HCT116 (cell line): ENCODE results near the gene LINGO1. TPM values are rescaled to one million over a fixed set of nuclear protein-coding genes. Genes with fewer than 3 reads are reported as not detected.

Experiments
- ATAC-seq: fragments of 200-7000 bp; cut with Tn5 transposase; 2 replicates; pipeline ENCODE4 v1.9.1; 2020; ENCODE audit warnings: mild to moderate bottlenecking, moderate library complexity
- BruUV-seq: library from RNA; stranded (reverse); fragments of 400-500 nt; replicated peaks from 2 replicates; lab custom pipeline; 2021; lab: Mats Ljungman, UMichigan
- CTCF ChIA-PET: fragments of 300-600 bp; sonication (Branson Sonifier 250); formaldehyde crosslinking; loops from one replicate; lab custom pipeline; 2021; ENCODE audit warnings: antibody characterized with exemption; lab: Charles Lee
- POLR2A ChIA-PET: fragments of 300-600, 350-600 bp; sonication (Branson Sonifier 250); formaldehyde crosslinking; loops from one replicate; lab custom pipeline; 2021; ENCODE audit warnings: antibody characterized with exemption; lab: Charles Lee
- RAD21 ChIA-PET, 2 experiments: fragments of 300-600 bp; sonication (Branson Sonifier 250); formaldehyde crosslinking; loops; one replicate each; lab custom pipeline; 2023; ENCODE audit warnings: low total read pairs in 2 of 2; ENCODE audit not compliant: uncharacterized antibody in 2 of 2, unreplicated experiment in 2 of 2, low non-redundant PET in 1 of 2; lab: Charles Lee
- DNase-seq: peaks from one replicate; pipeline ENCODE4 v3.0.0-alpha.2; 2010; ENCODE audit warnings: low read depth, low spot score
- H2AFZ ChIP-seq: fragments of 200-600 bp; shearing (Covaris generic), sonication (generic); 2 replicates; pipeline ENCODE4 v1.6.1; 2017; ENCODE audit warnings: low read depth, mixed run types, mixed read lengths, antibody characterized with exemption, low read length; ENCODE audit not compliant: poor library complexity, severe bottlenecking
- H3K27ac ChIP-seq: 2 replicates; pipeline ENCODE4 v1.5.1; 2012; ENCODE audit warnings: low read depth, low read length
- H3K27me3 ChIP-seq: fragments of 200-600 bp; sonication (generic); 2 replicates; pipeline ENCODE4 v1.6.1; 2016; ENCODE audit warnings: mixed run types, low read length, mixed read lengths; ENCODE audit not compliant: insufficient read depth
- H3K36me3 ChIP-seq, 2 experiments: fragments of 200-500 bp in 1 of 2; fragments of 200-600 bp in 1 of 2; sonication (Bioruptor generic) in 1 of 2; sonication (generic) in 1 of 2; 2 replicates each; pipeline versions ENCODE4 v1.5.1 to v1.6.1; 2014 to 2016; ENCODE audit warnings: low read length in 2 of 2, inconsistent platforms in 1 of 2, mixed read lengths in 1 of 2, mixed run types in 1 of 2; ENCODE audit not compliant: insufficient read depth in 2 of 2, control insufficient read depth in 1 of 2
- H3K4me1 ChIP-seq, 2 experiments: fragments of 200-600 bp in 1 of 2; sonication (generic) in 1 of 2; 2 replicates each; pipeline versions ENCODE4 v1.5.1 to v1.6.1; 2012 to 2017; ENCODE audit warnings: low read length in 2 of 2, inconsistent platforms in 1 of 2, mild to moderate bottlenecking in 1 of 2, mixed read lengths in 1 of 2, mixed run types in 1 of 2, moderate library complexity in 1 of 2; ENCODE audit not compliant: insufficient read depth in 2 of 2, control insufficient read depth in 1 of 2
- H3K4me2 ChIP-seq: fragments of 200-600 bp; sonication (generic); 2 replicates; pipeline ENCODE4 v1.6.1; 2017; ENCODE audit warnings: mixed run types, low read length, mixed read lengths
- H3K4me3 ChIP-seq, 2 experiments: fragments of 200-600 bp in 1 of 2; sonication (generic) in 1 of 2; replicated peaks in 1 of 2; 2 replicates each; pipeline ENCODE4 v1.5.1; 2011 to 2016; ENCODE audit warnings: low read length in 2 of 2, control low read depth in 1 of 2, low read depth in 1 of 2, mild to moderate bottlenecking in 1 of 2, mixed read lengths in 1 of 2, mixed run types in 1 of 2
- H3K79me2 ChIP-seq: fragments of 200-600 bp; sonication (generic); 2 replicates; pipeline ENCODE4 v1.6.1; 2017; ENCODE audit warnings: mild to moderate bottlenecking, mixed run types, low read length, moderate library complexity, mixed read lengths; ENCODE audit not compliant: insufficient read depth
- H3K9ac ChIP-seq: fragments of 200-600 bp; sonication (generic); 2 replicates; pipeline ENCODE4 v1.6.1; 2016; ENCODE audit warnings: low read length, mixed read lengths
- H3K9me2 ChIP-seq: fragments of 200-600 bp; sonication (generic), shearing (Covaris generic); 2 replicates; pipeline ENCODE4 v1.6.1; 2017; ENCODE audit warnings: mixed run types, mild to moderate bottlenecking, moderate library complexity; ENCODE audit not compliant: insufficient read depth
- H3K9me3 ChIP-seq, 2 experiments: fragments of 200-500 bp in 1 of 2; fragments of 200-600 bp in 1 of 2; sonication (Bioruptor generic) in 1 of 2; sonication (generic) in 1 of 2; 2 replicates each; pipeline ENCODE4 v1.6.1; 2014 to 2017; ENCODE audit warnings: low read length in 2 of 2, mixed read lengths in 2 of 2, inconsistent platforms in 1 of 2, low read depth in 1 of 2, mild to moderate bottlenecking in 1 of 2, mixed run types in 1 of 2, moderate library complexity in 1 of 2; ENCODE audit not compliant: control insufficient read depth in 1 of 2, insufficient read depth in 1 of 2
- H4K20me1 ChIP-seq: fragments of 200-600 bp; sonication (generic), shearing (Covaris generic); 2 replicates; pipeline ENCODE4 v1.6.1; 2017; ENCODE audit warnings: mixed run types, mild to moderate bottlenecking, moderate library complexity; ENCODE audit not compliant: insufficient read depth
- CBX3 ChIP-seq: IDR thresholded peaks from 2 replicates; pipeline ENCODE4 v1.6.1; 2012; ENCODE audit warnings: low read depth
- CEBPB ChIP-seq: IDR thresholded peaks from 2 replicates; pipeline ENCODE4 v1.6.1; 2012; ENCODE audit warnings: low read depth
- CTCF ChIP-seq, 3 experiments: fragments of 200-600 bp in 1 of 3; sonication (generic) in 1 of 3; IDR thresholded peaks in 2 of 3; conservative IDR thresholded peaks in 1 of 3; 2 replicates each; pipeline ENCODE4 v1.5.1; 2012 to 2017; ENCODE audit warnings: low read depth in 2 of 3, low read length in 2 of 3, antibody characterized with exemption in 1 of 3, borderline replicate concordance in 1 of 3, control low read depth in 1 of 3, mild to moderate bottlenecking in 1 of 3, mixed read lengths in 1 of 3, mixed run types in 1 of 3, moderate library complexity in 1 of 3; ENCODE audit not compliant: insufficient read depth in 1 of 3
- EZH2phosphoT487 ChIP-seq: fragments of 200-600 bp; IDR thresholded peaks from 2 replicates; pipeline ENCODE4 v1.6.1; 2018; ENCODE audit warnings: antibody characterized with exemption, borderline replicate concordance
- JUND ChIP-seq: IDR thresholded peaks from 2 replicates; pipeline ENCODE4 v1.6.1; 2012
- MAX ChIP-seq: IDR thresholded peaks from 2 replicates; pipeline ENCODE4 v1.6.1; 2012
- POLR2A ChIP-seq: IDR thresholded peaks from 2 replicates; pipeline ENCODE4 v1.7.0; 2011; ENCODE audit warnings: borderline replicate concordance; ENCODE audit not compliant: insufficient read depth, insufficient read length; ENCODE audit errors: extremely low read depth
- POLR2AphosphoS5 ChIP-seq: IDR thresholded peaks from 2 replicates; pipeline ENCODE4 v1.6.1; 2011; ENCODE audit warnings: mild to moderate bottlenecking, low read depth, low read length, moderate library complexity
- RAD21 ChIP-seq: IDR thresholded peaks from 2 replicates; pipeline ENCODE4 v1.6.1; 2012; ENCODE audit warnings: low read depth, mild to moderate bottlenecking
- SP1 ChIP-seq: IDR thresholded peaks from 2 replicates; pipeline ENCODE4 v1.6.1; 2012; ENCODE audit warnings: low read depth
- SRF ChIP-seq: IDR thresholded peaks from 2 replicates; pipeline ENCODE4 v1.6.1; 2012; ENCODE audit warnings: low read depth
- TCF7L2 ChIP-seq: IDR thresholded peaks from 2 replicates; pipeline ENCODE4 v1.7.0; 2011; ENCODE audit warnings: borderline replicate concordance, inconsistent platforms; ENCODE audit not compliant: insufficient read depth, insufficient read length; ENCODE audit errors: extremely low read depth
- YY1 ChIP-seq: IDR thresholded peaks from 2 replicates; pipeline ENCODE4 v1.6.1; 2011; ENCODE audit warnings: low read length, low read depth, moderate library complexity, mild to moderate bottlenecking; ENCODE audit not compliant: insufficient replicate concordance; ENCODE audit errors: extremely low read depth
- ZBTB33 ChIP-seq: IDR thresholded peaks from 2 replicates; pipeline ENCODE4 v1.6.1; 2011; ENCODE audit warnings: mild to moderate bottlenecking, low read length, moderate library complexity; ENCODE audit not compliant: insufficient replicate concordance; ENCODE audit errors: extremely low read depth
- ZFX ChIP-seq: fragments of 450-650 bp; IDR thresholded peaks from 2 replicates; pipeline ENCODE4 v1.6.1; 2017
- ZNF274 ChIP-seq: fragments of 200-500 bp; sonication (Bioruptor generic); IDR thresholded peaks from 2 replicates; pipeline ENCODE4 v1.6.1; 2014; ENCODE audit warnings: mild to moderate bottlenecking, low read depth, low read length, inconsistent platforms
- intact Hi-C: fragments of 100-400 bp; cut with micrococcal nuclease; formaldehyde crosslinking; loops from 2 replicates; pipeline ENCODE4 v1.10.0; 2022
- total RNA-seq: library from RNA; stranded (reverse); gene quantifications from one replicate; pipeline ENCODE4 v1.2.1, GENCODE V29; 2021; ENCODE audit not compliant: unreplicated experiment

LINGO1 gene
- total RNA-seq, 1 experiment from 2014 or later: 15.6 TPM

DNA sequence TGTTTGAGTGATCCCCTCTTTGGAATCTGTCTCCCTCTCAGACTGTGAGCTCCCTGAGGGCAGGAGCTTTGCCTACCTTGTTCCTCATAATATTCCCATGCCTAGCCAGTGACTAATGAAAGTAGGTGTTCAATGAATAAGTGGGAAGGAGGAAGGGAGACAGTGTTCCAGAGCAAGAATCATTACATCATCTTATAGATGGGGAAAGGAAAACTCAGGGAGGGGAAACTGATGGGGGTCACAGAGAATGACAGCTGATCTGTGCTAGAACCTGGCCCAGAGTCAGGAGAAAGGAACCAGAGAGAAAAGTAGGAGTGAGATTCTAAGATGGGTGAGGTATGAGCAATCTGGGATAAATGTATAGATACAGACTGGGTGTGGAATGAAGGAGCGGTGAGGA lies 29.9 kb downstream of the LINGO1 start:
- Histone ChIP-seq H3K4me2 (no peak overlapping the region), H3K4me3 (no peak overlapping the region), H4K20me1 (no peaks in the 10 kb centered on the region), H3K9me3 (no peaks in the 10 kb centered on the region), H3K79me2 (no peaks in the 10 kb centered on the region), H3K9me2 (no peaks in the 10 kb centered on the region), H3K4me1 (peaks cover 8 to 43% of the 10 kb centered on the region in 2 experiments; a peak in 3 of 4 replicates), H3K27me3 (no peaks in the 10 kb centered on the region), H3K36me3 (no peaks in the 10 kb centered on the region)
- DNase-seq (no peak), ATAC-seq (no peak)
- POLR2A ChIA-PET: no interaction called here
- CTCF ChIA-PET: interaction anchor here (1.5 to 3.6 kb wide), 2 partner anchors 15 to 31 kb away, joined by 8 to 14 read pairs; no protein-coding TSS in a partner anchor
- RAD21 ChIA-PET: no interaction called here
- BruUV-seq: no TSS peak
- TF ChIP-seq SRF: no peak
- no peak for TF ChIP-seq POLR2AphosphoS5
- TF ChIP-seq CTCF (IDR thresholded peaks at IDR 0.05 in 2 of 3, conservative IDR thresholded peaks at IDR 0.05 in 1 of 3; ENCODE audit: borderline replicate concordance in 1 of 3, insufficient read depth in 1 of 3, low read depth in 2 of 3, low read length in 2 of 3): no peak
- TF ChIP-seq EZH2phosphoT487: no peak
- no peak for TF ChIP-seq MAX
- no peak for TF ChIP-seq ZNF274
- no peak for TF ChIP-seq RAD21
- no peak for TF ChIP-seq TCF7L2
- TF ChIP-seq ZBTB33: no peak
- no peak for TF ChIP-seq YY1
- no peak for TF ChIP-seq CEBPB
- TF ChIP-seq CBX3: no peak
- no peak for TF ChIP-seq POLR2A
- no peak for TF ChIP-seq ZFX
- TF ChIP-seq SP1: no peak
- TF ChIP-seq JUND: no peak
- TF ChIP-seq, all 23 proteins: peak for 0
- intact Hi-C loops: no loop called here
- H2AFZ ChIP-seq: no peak overlapping the region
- H3K27ac ChIP-seq: no peak overlapping the region
- H3K9ac ChIP-seq: no peak overlapping the region
